Mesothelial cell of epicardium (in vitro differentiated cells): ENCODE measurements around the gene EFCAB6. TPM values are rescaled to one million over a fixed set of nuclear protein-coding genes. Genes with fewer than 3 reads are reported as not detected.

Source experiments
- DNase-seq, 2 experiments: peaks; one replicate each; pipeline ENCODE4 v3.0.0; 2021; ENCODE audit warnings: low spot score in 2 of 2; ENCODE audit not compliant: unreplicated experiment in 2 of 2
- H3K27ac Mint-ChIP-seq: 2 replicates; pipeline ENCODE4 v1.8.0; 2021; ENCODE audit warnings: mixed read lengths
- H3K27me3 Mint-ChIP-seq: 2 replicates; pipeline ENCODE4 v1.8.0; 2021; ENCODE audit warnings: low read depth, mixed read lengths
- H3K36me3 Mint-ChIP-seq: 2 replicates; pipeline ENCODE4 v1.8.0; 2021; ENCODE audit warnings: mixed read lengths
- H3K4me1 Mint-ChIP-seq: 2 replicates; pipeline ENCODE4 v1.8.0; 2021; ENCODE audit warnings: mixed read lengths
- H3K4me3 Mint-ChIP-seq: 2 replicates; pipeline ENCODE4 v1.8.0; 2021; ENCODE audit warnings: mild to moderate bottlenecking, moderate library complexity, mixed read lengths
- H3K9me3 Mint-ChIP-seq: 2 replicates; pipeline ENCODE4 v1.8.0; 2021; ENCODE audit warnings: mixed read lengths
- total RNA-seq: library from RNA; stranded (reverse); gene quantifications from 3 replicates; pipeline ENCODE4 v1.2.1, GENCODE V29; 2021
- TF ChIP-seq, protein P1 (sequence below): fragments of 200-600 bp; sonication (generic); IDR thresholded peaks from one replicate; pipeline ENCODE4 v1.5.0; 2021; ENCODE audit warnings: antibody characterized with exemption; ENCODE audit not compliant: unreplicated experiment

EFCAB6 gene
- total RNA-seq, 1 donor from 2014 or later = 2.6 TPM

DNA sequence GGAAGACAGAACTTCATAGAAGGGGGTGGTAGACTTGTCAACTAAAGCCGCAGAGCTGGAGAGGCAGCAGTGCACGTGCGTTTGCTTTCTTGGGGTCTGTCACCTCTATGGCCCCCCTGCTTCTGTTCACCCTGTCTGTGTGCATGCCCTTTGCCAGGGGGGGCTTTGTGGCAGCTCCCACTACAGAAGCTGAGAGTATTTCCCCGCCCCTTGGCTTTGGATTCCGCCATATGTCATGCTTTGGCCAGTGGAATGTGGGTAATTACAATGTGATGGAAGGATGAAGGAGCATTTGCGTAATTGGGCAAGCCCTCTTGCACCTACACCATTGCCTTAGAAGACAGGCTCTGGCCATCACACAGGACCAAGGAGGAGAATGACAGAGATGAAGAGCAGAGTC lies 247.2 kb downstream of the EFCAB6 start:
- H3K4me3 Mint-ChIP-seq = no peak overlapping the region
- no peak overlapping the region for H3K27ac Mint-ChIP-seq
- no peaks in the 10 kb centered on the region for H3K4me1 Mint-ChIP-seq
- DNase-seq = no peak
- H3K36me3 Mint-ChIP-seq = no peaks in the 10 kb centered on the region
- H3K27me3 Mint-ChIP-seq = peaks cover 14% of the 10 kb centered on the region
- TF ChIP-seq, protein P1, sequence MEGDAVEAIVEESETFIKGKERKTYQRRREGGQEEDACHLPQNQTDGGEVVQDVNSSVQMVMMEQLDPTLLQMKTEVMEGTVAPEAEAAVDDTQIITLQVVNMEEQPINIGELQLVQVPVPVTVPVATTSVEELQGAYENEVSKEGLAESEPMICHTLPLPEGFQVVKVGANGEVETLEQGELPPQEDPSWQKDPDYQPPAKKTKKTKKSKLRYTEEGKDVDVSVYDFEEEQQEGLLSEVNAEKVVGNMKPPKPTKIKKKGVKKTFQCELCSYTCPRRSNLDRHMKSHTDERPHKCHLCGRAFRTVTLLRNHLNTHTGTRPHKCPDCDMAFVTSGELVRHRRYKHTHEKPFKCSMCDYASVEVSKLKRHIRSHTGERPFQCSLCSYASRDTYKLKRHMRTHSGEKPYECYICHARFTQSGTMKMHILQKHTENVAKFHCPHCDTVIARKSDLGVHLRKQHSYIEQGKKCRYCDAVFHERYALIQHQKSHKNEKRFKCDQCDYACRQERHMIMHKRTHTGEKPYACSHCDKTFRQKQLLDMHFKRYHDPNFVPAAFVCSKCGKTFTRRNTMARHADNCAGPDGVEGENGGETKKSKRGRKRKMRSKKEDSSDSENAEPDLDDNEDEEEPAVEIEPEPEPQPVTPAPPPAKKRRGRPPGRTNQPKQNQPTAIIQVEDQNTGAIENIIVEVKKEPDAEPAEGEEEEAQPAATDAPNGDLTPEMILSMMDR = no peak
- H3K9me3 Mint-ChIP-seq = no peaks in the 10 kb centered on the region

DNA sequence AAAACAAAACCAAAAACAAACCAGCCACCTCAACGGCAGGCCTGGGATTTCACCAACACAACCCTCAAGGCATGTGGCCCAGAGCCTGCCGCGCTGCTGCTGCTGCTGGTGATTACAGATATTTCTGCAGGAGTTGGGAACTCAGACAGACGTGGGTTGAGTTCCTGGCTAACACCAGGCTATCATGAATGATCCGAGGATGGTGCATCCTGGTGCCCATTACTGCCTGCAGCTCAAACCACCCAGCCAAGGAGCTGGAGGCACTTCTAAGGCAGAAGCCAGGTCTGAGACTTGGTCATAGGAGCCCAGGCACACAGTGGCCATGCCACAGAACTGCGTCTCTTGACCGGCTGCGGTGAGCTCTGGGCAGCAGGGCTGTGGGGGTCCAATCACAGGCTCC lies 248.5 kb downstream of the EFCAB6 start:
- peaks cover 6% of the 10 kb centered on the region for H3K9me3 Mint-ChIP-seq
- no peaks in the 10 kb centered on the region for H3K4me1 Mint-ChIP-seq
- no peak overlapping the region for H3K4me3 Mint-ChIP-seq
- TF ChIP-seq, protein P1 = no peak
- no peak for DNase-seq
- no peaks in the 10 kb centered on the region for H3K36me3 Mint-ChIP-seq
- H3K27ac Mint-ChIP-seq = no peak overlapping the region
- H3K27me3 Mint-ChIP-seq = peaks cover 14% of the 10 kb centered on the region

DNA sequence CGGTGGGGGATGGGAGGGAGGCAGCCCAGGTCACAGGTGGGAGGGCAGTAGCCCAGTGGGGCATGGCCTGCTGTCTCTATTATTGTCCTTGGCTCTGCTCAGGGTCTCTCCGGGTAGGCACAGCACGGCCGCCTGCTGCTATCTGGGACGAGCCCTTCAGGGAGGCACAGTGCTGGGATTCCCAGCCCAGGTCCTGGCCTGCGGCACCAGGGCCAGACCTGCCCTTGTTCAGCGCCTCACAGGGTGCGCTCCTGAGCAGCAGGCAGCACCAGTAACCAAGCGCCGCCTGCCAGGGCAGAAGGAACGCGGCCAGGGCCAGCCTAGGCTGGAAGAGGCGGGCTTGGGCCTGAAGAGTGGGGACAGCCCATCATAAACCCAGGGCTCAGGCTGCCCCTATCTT lies 249.3 kb downstream of the EFCAB6 start:
- Mint-ChIP-seq H3K36me3 (no peaks in the 10 kb centered on the region), H3K4me3 (no peak overlapping the region), H3K4me1 (no peaks in the 10 kb centered on the region), H3K27ac (no peak overlapping the region), H3K9me3 (peaks cover 9% of the 10 kb centered on the region), H3K27me3 (peaks cover 8% of the 10 kb centered on the region)
- TF ChIP-seq, protein P1 = no peak
- no peak for DNase-seq

DNA sequence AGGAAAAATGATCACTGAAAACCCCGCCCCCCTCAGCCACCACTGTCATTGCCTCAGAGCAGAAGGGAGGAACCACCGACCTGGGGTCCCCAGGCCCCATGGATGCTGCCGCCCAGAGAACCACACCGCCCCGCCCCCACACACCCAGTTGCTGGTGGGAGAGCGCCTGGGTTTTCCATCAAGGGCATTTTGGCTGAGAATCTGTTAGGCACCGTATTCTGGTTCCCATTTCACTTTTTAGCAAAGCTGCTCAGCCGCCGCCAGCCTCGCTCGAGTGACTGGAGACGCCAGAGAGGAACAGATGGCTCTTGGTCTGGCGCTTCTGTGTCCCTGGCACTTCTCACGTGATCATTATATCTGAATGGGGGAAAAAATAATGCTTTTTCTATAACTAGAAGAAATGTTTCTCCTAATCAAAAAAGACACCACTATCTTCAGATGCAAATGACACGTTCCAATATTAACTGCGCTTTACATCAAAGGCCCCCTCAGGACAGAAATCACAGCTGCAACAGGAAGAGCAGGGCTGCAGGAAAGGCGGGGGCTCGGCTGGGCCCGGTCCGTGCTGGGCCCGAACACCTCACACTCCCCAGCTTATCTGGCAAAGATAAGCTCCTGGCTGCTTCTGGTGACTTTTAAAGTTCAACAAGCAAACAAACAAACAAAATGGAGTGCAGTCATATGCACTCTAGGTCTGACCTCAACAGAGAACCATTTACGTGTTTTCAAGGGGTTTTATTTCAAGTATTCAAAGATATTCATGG lies 250.5 kb downstream of the EFCAB6 start:
- peaks cover 9% of the 10 kb centered on the region for H3K9me3 Mint-ChIP-seq
- H3K4me3 Mint-ChIP-seq = no peak overlapping the region
- DNase-seq = no peak

DNA sequence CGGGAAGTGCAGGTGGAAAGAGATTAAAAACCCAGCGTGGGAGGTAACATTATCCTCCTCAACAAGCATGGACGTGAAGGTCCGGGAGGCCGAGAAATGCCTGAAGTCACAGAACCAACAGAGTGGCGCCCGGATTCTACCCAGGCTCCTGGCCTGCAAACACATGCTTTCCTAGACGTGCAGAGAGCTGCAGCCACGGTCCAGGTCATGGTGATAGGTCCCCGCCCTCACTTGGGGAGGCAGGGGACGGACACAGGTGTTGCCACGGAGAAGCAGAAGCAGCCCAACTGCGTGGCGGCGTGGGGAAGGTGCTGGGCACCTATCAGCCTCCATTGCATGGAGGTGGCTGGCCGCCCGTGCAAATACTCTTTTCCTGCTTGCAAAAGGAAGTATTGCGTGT lies 251.5 kb downstream of the EFCAB6 start:
- Mint-ChIP-seq H3K27ac (no peak overlapping the region), H3K27me3 (no peaks in the 10 kb centered on the region), H3K4me1 (no peaks in the 10 kb centered on the region), H3K9me3 (peaks cover 9% of the 10 kb centered on the region), H3K4me3 (no peak overlapping the region), H3K36me3 (no peaks in the 10 kb centered on the region)
- TF ChIP-seq, protein P1 = no peak
- no peak for DNase-seq

More for the DNA sequence above, 250.5 kb downstream of the EFCAB6 start:
- H3K36me3 Mint-ChIP-seq = no peaks in the 10 kb centered on the region
- no peak overlapping the region for H3K27ac Mint-ChIP-seq
- no peaks in the 10 kb centered on the region for H3K4me1 Mint-ChIP-seq
- TF ChIP-seq, protein P1 = no peak
- H3K27me3 Mint-ChIP-seq = peaks cover 3% of the 10 kb centered on the region
